ENCODE data around the gene SRPK2.

DNA sequence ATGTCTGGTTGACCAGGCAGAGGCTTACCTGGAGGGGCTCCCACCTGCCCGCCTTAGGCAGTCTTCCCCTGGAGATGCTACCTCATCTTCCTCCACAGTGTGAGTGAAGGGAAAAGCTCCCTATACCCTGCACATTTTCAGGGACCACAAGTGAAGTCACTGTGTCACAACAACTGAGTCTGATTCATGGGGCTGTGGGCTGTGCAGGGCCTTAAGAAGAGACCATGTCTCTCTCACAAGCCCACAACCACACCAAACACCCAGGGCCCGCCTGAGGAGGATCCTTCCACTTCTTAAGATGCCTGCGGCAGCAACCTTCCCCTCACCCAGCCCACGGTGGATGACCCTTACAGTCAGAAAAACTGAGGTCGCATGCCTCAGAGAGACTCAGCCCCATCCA is 256.4 kb downstream of the SRPK2 start:
- TF ChIP-seq POLR2A (IDR thresholded peaks at IDR 0.05; ENCODE audit: low read depth, low read length) (no peak), TAF1 (IDR thresholded peaks at IDR 0.05; ENCODE audit: borderline replicate concordance, low read depth, low read length) (no peak), POLR2AphosphoS5 (IDR thresholded peaks at IDR 0.05; ENCODE audit: low read depth, low read length) (no peak)

Data from GM12892 (cell line).